Uterus (tissue), 2 donors: ENCODE data around the gene COBLL1.

Experiments used
- POLR2A ChIP-seq, 2 donors: fragments of 450-650 bp; IDR thresholded peaks; one replicate each; pipeline ENCODE4 v1.6.1; 2016; ENCODE audit warnings: antibody characterized with exemption in 2 of 2, mild to moderate bottlenecking in 1 of 2, moderate library complexity in 1 of 2
- TF ChIP-seq, protein P1 (sequence below), 4 experiments: fragments of 200-600 bp in 2 of 4; fragments of 450-650 bp in 2 of 4; sonication (generic) in 2 of 4; IDR thresholded peaks; one replicate each; pipeline ENCODE4 v1.5.1; 2016 to 2019; ENCODE audit warnings: antibody characterized with exemption in 4 of 4, mild to moderate bottlenecking in 2 of 4, moderate library complexity in 1 of 4

GRCh38 chr2:164847291-164847690 lies 5.7 kb upstream of the COBLL1 start:
- TF ChIP-seq POLR2A (IDR thresholded peaks at IDR 0.05): no peak
- TF ChIP-seq, protein P1, sequence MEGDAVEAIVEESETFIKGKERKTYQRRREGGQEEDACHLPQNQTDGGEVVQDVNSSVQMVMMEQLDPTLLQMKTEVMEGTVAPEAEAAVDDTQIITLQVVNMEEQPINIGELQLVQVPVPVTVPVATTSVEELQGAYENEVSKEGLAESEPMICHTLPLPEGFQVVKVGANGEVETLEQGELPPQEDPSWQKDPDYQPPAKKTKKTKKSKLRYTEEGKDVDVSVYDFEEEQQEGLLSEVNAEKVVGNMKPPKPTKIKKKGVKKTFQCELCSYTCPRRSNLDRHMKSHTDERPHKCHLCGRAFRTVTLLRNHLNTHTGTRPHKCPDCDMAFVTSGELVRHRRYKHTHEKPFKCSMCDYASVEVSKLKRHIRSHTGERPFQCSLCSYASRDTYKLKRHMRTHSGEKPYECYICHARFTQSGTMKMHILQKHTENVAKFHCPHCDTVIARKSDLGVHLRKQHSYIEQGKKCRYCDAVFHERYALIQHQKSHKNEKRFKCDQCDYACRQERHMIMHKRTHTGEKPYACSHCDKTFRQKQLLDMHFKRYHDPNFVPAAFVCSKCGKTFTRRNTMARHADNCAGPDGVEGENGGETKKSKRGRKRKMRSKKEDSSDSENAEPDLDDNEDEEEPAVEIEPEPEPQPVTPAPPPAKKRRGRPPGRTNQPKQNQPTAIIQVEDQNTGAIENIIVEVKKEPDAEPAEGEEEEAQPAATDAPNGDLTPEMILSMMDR (IDR thresholded peaks at IDR 0.05): no peak
